ENCODE data around the gene CCT8.

CCT8 gene

GRCh38 chr21:29078869-29079767 lies 5.7 kb upstream of the CCT8 start:
- peak in 1 of 2 donors; percentile 35 for DNase-seq (ENCODE audit: low read depth in 2 of 2)

GRCh38 chr21:29077651-29078090 lies 4.2 kb upstream of the CCT8 start:
- no peak for DNase-seq (ENCODE audit: low read depth in 2 of 2)

GRCh38 chr21:29076731-29077640 lies 3.5 kb upstream of the CCT8 start:
- peak; percentile 66 to 73 for DNase-seq (ENCODE audit: low read depth in 2 of 2)

GRCh38 chr21:29075706-29076466 lies 2.4 kb upstream of the CCT8 start:
- DNase-seq (ENCODE audit: low read depth in 2 of 2): no peak

GRCh38 chr21:29074783-29075182 lies 1.3 kb upstream of the CCT8 start:
- no peak for DNase-seq (ENCODE audit: low read depth in 2 of 2)

- DNase-seq (ENCODE audit: low read depth in 2 of 2): no peak
Measured at GRCh38 chr21:29074007-29074376, 544 bp upstream of the CCT8 start.

GRCh38 chr21:29072873-29073221 lies 601 bp downstream of the CCT8 start:
- DNase-seq (ENCODE audit: low read depth in 2 of 2): no peak

GRCh38 chr21:29064850-29065481 lies 8.5 kb downstream of the CCT8 start:
- DNase-seq (ENCODE audit: low read depth in 2 of 2): no peak

GRCh38 chr21:29056538-29057050 lies 16.9 kb downstream of the CCT8 start:
- DNase-seq (ENCODE audit: low read depth in 2 of 2): no peak

- no peak for DNase-seq (ENCODE audit: low read depth in 2 of 2)
Measured at GRCh38 chr21:29056005-29056404, 17.4 kb downstream of the CCT8 start.

- DNase-seq (ENCODE audit: low read depth in 2 of 2): no peak
Measured at GRCh38 chr21:29055080-29055479, 18.4 kb downstream of the CCT8 start.

GRCh38 chr21:29053656-29054055 lies 19.8 kb downstream of the CCT8 start:
- DNase-seq (ENCODE audit: low read depth in 2 of 2): no peak

- DNase-seq (ENCODE audit: low read depth in 2 of 2): no peak
Measured at GRCh38 chr21:29053011-29053553, 20.4 kb downstream of the CCT8 start.

GRCh38 chr21:29052224-29052623 lies 21.2 kb downstream of the CCT8 start:
- no peak for DNase-seq (ENCODE audit: low read depth in 2 of 2)

GRCh38 chr21:29034678-29035077 lies 38.8 kb downstream of the CCT8 start:
- no peak for DNase-seq (ENCODE audit: low read depth in 2 of 2)

GRCh38 chr21:29033871-29034270 lies 39.6 kb downstream of the CCT8 start:
- DNase-seq (ENCODE audit: low read depth in 2 of 2): no peak

GRCh38 chr21:29033301-29033700 lies 40.1 kb downstream of the CCT8 start:
- no peak for DNase-seq (ENCODE audit: low read depth in 2 of 2)

GRCh38 chr21:29030909-29031308 lies 42.5 kb downstream of the CCT8 start:
- no peak for DNase-seq (ENCODE audit: low read depth in 2 of 2)

- DNase-seq (ENCODE audit: low read depth in 2 of 2): no peak
Measured at GRCh38 chr21:29029524-29029923, 43.9 kb downstream of the CCT8 start.

GRCh38 chr21:29025328-29025713 lies 48.1 kb downstream of the CCT8 start:
- DNase-seq (ENCODE audit: low read depth in 2 of 2): no peak

Data from stimulated activated CD4-positive, alpha-beta T cell treated with anti-CD3 and anti-CD28 coated beads, Interleukin-15, amount 100 ng/mL, for 48 hours (primary cell).